PC-3 (cell line): ENCODE results near the gene NUDT1.

Source experiments
- CTCF ChIP-seq: fragments of 300-600 bp; sonication (generic); conservative IDR thresholded peaks from 2 replicates; pipeline ENCODE4 v1.5.1; 2017; ENCODE audit warnings: antibody characterized with exemption, low read depth, mild to moderate bottlenecking, low read length
- EZH2 ChIP-seq: fragments of 300-600 bp; sonication (generic); IDR thresholded peaks from one replicate; pipeline ENCODE4 v1.6.1; 2017; ENCODE audit warnings: antibody characterized with exemption, mild to moderate bottlenecking, low read length; ENCODE audit not compliant: unreplicated experiment
- EZH2phosphoT487 ChIP-seq: fragments of 300-600 bp; sonication (generic); IDR thresholded peaks from 2 replicates; pipeline ENCODE4 v1.6.1; 2018; ENCODE audit warnings: mild to moderate bottlenecking, antibody characterized with exemption, low read length, borderline replicate concordance

GRCh38 chr7:2287745-2288144 is 45.7 kb downstream of the NUDT1 start:
- TF ChIP-seq CTCF: no peak
- TF ChIP-seq EZH2: no peak
- TF ChIP-seq EZH2phosphoT487: no peak
